Activated naive CD8-positive, alpha-beta T cell treated with anti-CD3 and anti-CD28 coated beads for 36 hours (primary cell): Measurements from ENCODE around the gene MLANA. TPM values are rescaled to one million over a fixed set of nuclear protein-coding genes. Genes with fewer than 3 reads are reported as not detected.

ENCODE experiments used
- DNase-seq: peaks from one replicate; pipeline ENCODE4 v3.0.0; 2021
- H3K27ac Mint-ChIP-seq: one replicate; pipeline ENCODE4 v1.8.0; 2022; ENCODE audit warnings: mild to moderate bottlenecking, moderate library complexity, mixed read lengths
- H3K27me3 Mint-ChIP-seq: one replicate; pipeline ENCODE4 v1.8.0; 2022; ENCODE audit warnings: mild to moderate bottlenecking, mixed read lengths
- H3K36me3 Mint-ChIP-seq: one replicate; pipeline ENCODE4 v1.8.0; 2021; ENCODE audit warnings: mild to moderate bottlenecking, mixed read lengths
- H3K4me1 Mint-ChIP-seq: one replicate; pipeline ENCODE4 v1.8.0; 2021; ENCODE audit warnings: mixed read lengths
- H3K4me3 Mint-ChIP-seq: one replicate; pipeline ENCODE4 v1.8.0; 2022; ENCODE audit warnings: mild to moderate bottlenecking, moderate library complexity, mixed read lengths
- H3K9me3 Mint-ChIP-seq: one replicate; pipeline ENCODE4 v1.8.0; 2022; ENCODE audit warnings: mixed read lengths
- total RNA-seq, 2 experiments: library from RNA; stranded (reverse); gene quantifications; one replicate each; pipeline ENCODE4 v1.2.3, GENCODE V29; 2021

MLANA gene
- total RNA-seq, 2 experiments from 2014 or later, result not detected

DNA sequence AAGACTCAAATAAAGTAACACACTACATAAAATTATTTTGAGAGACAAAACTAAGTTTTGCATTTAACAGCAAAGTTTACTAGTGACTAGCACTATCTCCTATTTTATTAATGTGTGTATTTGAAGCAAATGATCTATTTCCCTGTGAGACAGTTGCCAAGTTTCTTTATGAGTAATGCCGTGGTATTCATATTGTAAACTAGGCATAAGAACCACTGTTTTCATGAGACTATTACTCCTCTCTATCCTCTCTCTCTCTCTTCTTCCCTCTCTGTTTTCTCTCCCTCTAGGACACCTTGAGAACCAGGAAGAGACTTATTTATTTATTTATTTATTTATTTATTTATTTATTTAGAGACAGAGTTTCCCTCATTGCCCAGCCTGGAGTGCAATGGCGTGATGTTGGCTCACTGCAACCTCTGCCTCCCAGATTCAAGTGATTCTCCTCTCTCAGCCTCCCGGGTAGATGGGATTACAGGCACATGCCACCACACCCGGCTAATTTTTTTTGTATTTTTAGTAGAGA lies 61.1 kb downstream of the MLANA start:
- no peaks in the 10 kb centered on the region for H3K9me3 Mint-ChIP-seq
- H3K27ac Mint-ChIP-seq, result no peak overlapping the region
- no peaks in the 10 kb centered on the region for H3K27me3 Mint-ChIP-seq
- DNase-seq, result no peak
- peaks cover 22% of the 10 kb centered on the region for H3K4me1 Mint-ChIP-seq
- H3K36me3 Mint-ChIP-seq, result peaks cover 4% of the 10 kb centered on the region
- H3K4me3 Mint-ChIP-seq, result no peak overlapping the region

DNA sequence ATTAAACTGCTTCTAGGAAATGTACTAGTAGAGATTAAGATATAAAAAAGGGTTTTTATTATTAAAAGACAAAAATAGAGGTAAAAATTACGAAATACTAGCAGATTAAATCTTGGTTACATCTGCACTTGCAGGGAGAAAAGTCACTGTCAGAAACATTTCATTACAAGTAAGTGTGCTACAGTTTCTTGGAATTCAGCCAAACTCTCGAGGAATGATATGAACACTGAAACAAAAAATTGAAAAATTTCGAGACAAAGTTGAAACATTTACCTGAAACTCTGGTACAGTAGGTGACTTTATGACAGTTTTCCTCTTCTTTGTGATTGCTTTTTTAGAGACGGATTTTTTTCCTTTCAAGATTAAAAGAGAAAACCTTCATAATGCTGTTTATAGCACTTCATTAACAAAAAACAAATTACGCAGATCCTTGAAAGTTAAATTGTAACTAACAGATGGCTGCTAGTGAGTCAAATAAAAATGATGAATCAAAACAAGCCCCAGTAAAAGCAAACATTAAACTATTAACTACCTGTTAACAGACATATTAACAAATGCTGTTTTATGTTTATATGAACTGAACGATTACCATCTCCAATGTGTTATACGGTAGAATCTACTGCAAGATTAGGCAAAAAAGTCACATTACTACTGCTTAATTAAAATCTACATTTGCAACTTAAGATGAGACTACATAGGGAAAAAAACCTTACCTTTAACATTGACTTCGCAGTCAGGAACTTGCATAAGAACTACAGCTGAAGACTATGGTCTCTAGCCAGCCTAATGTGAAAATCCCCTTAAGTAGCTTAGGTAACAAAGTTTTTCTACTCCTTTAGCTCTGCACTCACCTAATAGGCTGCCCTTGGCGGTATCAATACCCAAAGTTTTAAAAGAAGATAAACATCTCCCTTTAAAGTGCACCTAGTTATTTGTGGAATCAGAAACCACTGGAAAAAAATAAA lies 63.3 kb downstream of the MLANA start:
- no peaks in the 10 kb centered on the region for H3K27me3 Mint-ChIP-seq
- no peaks in the 10 kb centered on the region for H3K9me3 Mint-ChIP-seq
- peaks cover 4% of the 10 kb centered on the region for H3K36me3 Mint-ChIP-seq
- H3K4me1 Mint-ChIP-seq, result peaks cover 12% of the 10 kb centered on the region
- DNase-seq, result no peak
- no peak overlapping the region for H3K4me3 Mint-ChIP-seq
- H3K27ac Mint-ChIP-seq, result no peak overlapping the region

- Mint-ChIP-seq H3K4me1 (peaks cover 2% of the 10 kb centered on the region), H3K4me3 (no peak overlapping the region), H3K27ac (no peak overlapping the region), H3K36me3 (peaks cover 2% of the 10 kb centered on the region), H3K9me3 (no peaks in the 10 kb centered on the region), H3K27me3 (no peaks in the 10 kb centered on the region)
- no peak for DNase-seq
Measured at GRCh38 chr9:5957166-5957565, 66.5 kb downstream of the MLANA start.

DNA sequence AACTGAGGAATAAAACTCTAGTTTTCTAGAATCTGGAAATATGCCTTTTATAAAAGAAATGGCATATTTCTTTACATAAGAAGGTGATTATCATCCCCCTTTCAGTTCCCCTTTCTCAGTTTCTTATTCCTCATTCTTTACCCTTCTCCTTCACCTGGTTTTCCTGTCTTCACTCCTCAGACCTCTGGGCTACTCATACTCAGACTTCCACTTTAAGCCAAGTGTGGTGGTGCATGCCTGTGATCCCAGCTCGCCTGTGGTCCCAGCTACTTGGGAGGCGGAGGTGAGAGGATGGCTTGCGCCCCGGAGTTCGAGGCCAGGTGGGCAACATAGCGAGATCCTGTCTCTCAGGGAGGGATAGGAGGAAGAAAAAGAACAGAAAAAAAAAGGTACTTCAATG lies 67.6 kb downstream of the MLANA start:
- Mint-ChIP-seq H3K9me3 (no peaks in the 10 kb centered on the region), H3K27ac (no peak overlapping the region), H3K4me3 (no peak overlapping the region), H3K36me3 (peaks cover 2% of the 10 kb centered on the region), H3K4me1 (peaks cover 2% of the 10 kb centered on the region), H3K27me3 (no peaks in the 10 kb centered on the region)
- no peak for DNase-seq

Other genes with a start within 250 kb of the MLANA start
- 1 to 10 TPM; 6.6 to 7.0 TPM for gene ERMP1, start 57.8 kb upstream of the MLANA start, total RNA-seq
- gene RANBP6, start 124.7 kb downstream of the MLANA start, total RNA-seq, result 10 to 100 TPM; 18.3 to 18.8 TPM